WTC11 (cell line): Measurements from ENCODE around the gene H6PD. TPM values are rescaled to one million over a fixed set of nuclear protein-coding genes. Genes with fewer than 3 reads are reported as not detected.
A peak's percentile ranks its signal among the peaks of the same experiment; 100 is the strongest.

Experiments used
- ATAC-seq: fragments of 200-7000 bp; cut with Tn5 transposase; 2 replicates; pipeline ENCODE4 v1.10.0; 2021; ENCODE audit warnings: mild to moderate bottlenecking, moderate library complexity
- CTCF ChIA-PET: fragments of 300-600 bp; sonication (Branson Sonifier 250); formaldehyde crosslinking; loops from one replicate; lab custom pipeline; 2021; ENCODE audit warnings: antibody characterized with exemption; lab: Charles Lee
- POLR2A ChIA-PET: fragments of 350-600 bp; sonication (Branson Sonifier 250); formaldehyde crosslinking; loops from one replicate; lab custom pipeline; 2021; ENCODE audit warnings: antibody characterized with exemption; lab: Charles Lee
- DNase-seq: peaks from one replicate; pipeline ENCODE4 v3.0.0; 2021; ENCODE audit warnings: low spot score
- H3K27ac Mint-ChIP-seq: 2 replicates; pipeline ENCODE4 v1.8.0; 2021; ENCODE audit warnings: mixed read lengths
- H3K27me3 Mint-ChIP-seq: 2 replicates; pipeline ENCODE4 v1.8.0; 2021; ENCODE audit warnings: low read depth, mild to moderate bottlenecking, moderate library complexity, mixed read lengths
- H3K36me3 Mint-ChIP-seq: 2 replicates; pipeline ENCODE4 v1.8.0; 2021; ENCODE audit warnings: mixed read lengths
- H3K4me1 Mint-ChIP-seq: 2 replicates; pipeline ENCODE4 v1.8.0; 2022; ENCODE audit warnings: mixed read lengths
- H3K4me3 Mint-ChIP-seq: 2 replicates; pipeline ENCODE4 v1.8.0; 2021; ENCODE audit warnings: mild to moderate bottlenecking, moderate library complexity, mixed read lengths
- H3K9me3 Mint-ChIP-seq: 2 replicates; pipeline ENCODE4 v1.8.0; 2021; ENCODE audit warnings: mixed read lengths
- GTF2I ChIP-seq: fragments of 250-450 bp; sonication (Bioruptor Pico); conservative IDR thresholded peaks from 2 replicates; pipeline ENCODE4 v1.4.0; 2021; ENCODE audit warnings: mild to moderate bottlenecking
- KAT7 ChIP-seq: sonication (generic); formaldehyde crosslinking; IDR thresholded peaks from 2 replicates; pipeline ENCODE4 v1.8.1; 2023; ENCODE audit warnings: missing genetic modification reagents, mild to moderate bottlenecking, borderline replicate concordance
- ZNF423 ChIP-seq: fragments of 250-450 bp; sonication (Bioruptor Pico); IDR thresholded peaks from 2 replicates; pipeline ENCODE4 v2.1.2; 2022; ENCODE audit warnings: mild to moderate bottlenecking, moderate library complexity
- total RNA-seq: library from RNA; stranded (reverse); gene quantifications from 3 replicates; pipeline ENCODE4 v1.2.3, GENCODE V29; 2021
- TF ChIP-seq, protein P1 (sequence below): fragments of 250-450 bp; sonication (Bioruptor Pico); conservative IDR thresholded peaks from 2 replicates; pipeline ENCODE4 v1.9.0; 2021; ENCODE audit warnings: mild to moderate bottlenecking
- TF ChIP-seq, protein P2 (sequence below): sonication (generic); formaldehyde crosslinking; IDR thresholded peaks from 2 replicates; pipeline ENCODE4 v1.8.0; 2022; ENCODE audit warnings: mild to moderate bottlenecking, missing genetic modification reagents
- TF ChIP-seq, protein P3 (sequence below): sonication (generic); formaldehyde crosslinking; IDR thresholded peaks from 2 replicates; pipeline ENCODE4 v1.8.1; 2023; ENCODE audit warnings: mild to moderate bottlenecking, missing genetic modification reagents, moderate library complexity
- TF ChIP-seq, protein P4 (sequence below): sonication (generic); formaldehyde crosslinking; conservative IDR thresholded peaks from 2 replicates; pipeline ENCODE4 v1.8.1; 2022; ENCODE audit warnings: mild to moderate bottlenecking, missing genetic modification reagents

The H6PD gene
- total RNA-seq, 1 experiment from 2014 or later: 7.4 TPM

DNA sequence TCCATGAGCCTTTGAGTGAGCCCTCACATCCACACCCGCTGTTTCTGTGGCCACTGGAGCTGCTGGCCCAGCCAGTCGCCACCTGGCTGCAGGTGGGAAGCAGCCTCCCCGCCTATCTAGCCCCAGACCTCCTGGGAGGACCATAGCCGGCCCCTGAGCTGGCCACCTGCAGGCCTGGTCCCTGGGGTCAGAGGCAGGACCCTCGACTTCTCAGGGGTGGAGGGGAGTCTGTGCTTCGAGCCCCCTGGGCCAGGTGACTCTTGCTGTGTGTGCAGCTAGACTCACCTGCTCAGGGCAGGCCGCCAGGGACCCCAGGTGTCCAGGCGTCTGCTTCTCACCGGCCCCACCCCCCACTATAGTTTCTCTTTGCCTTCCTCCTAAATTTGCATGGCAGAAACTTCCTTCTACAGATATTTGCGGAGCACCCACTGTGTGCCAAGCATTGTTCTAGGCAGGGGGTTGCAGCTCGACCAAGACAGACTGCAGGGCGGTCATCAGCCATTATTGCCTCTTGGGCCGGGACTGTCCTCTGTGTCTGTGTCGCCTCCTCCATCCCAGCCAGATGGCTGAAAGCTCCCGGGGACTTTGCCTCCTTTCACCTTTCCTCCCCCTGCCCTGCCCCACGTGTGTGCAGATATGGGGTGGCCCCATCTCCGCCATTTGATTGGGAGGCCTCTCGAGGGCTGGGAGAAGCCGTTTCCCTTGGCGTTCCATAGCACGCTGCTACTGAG, 85.4 kb downstream of the H6PD start:
- no peaks in the 10 kb centered on the region for H3K27me3 Mint-ChIP-seq
- H3K36me3 Mint-ChIP-seq: no peaks in the 10 kb centered on the region
- H3K4me3 Mint-ChIP-seq: no peak overlapping the region; the same call in 1 of the 2 replicates
- peak; percentile 48; the same call in 1 of the 2 replicates for TF ChIP-seq ZNF423 (CRISPR knock-in tag)
- no peak for TF ChIP-seq GTF2I (CRISPR knock-in tag)
- TF ChIP-seq, protein P1, sequence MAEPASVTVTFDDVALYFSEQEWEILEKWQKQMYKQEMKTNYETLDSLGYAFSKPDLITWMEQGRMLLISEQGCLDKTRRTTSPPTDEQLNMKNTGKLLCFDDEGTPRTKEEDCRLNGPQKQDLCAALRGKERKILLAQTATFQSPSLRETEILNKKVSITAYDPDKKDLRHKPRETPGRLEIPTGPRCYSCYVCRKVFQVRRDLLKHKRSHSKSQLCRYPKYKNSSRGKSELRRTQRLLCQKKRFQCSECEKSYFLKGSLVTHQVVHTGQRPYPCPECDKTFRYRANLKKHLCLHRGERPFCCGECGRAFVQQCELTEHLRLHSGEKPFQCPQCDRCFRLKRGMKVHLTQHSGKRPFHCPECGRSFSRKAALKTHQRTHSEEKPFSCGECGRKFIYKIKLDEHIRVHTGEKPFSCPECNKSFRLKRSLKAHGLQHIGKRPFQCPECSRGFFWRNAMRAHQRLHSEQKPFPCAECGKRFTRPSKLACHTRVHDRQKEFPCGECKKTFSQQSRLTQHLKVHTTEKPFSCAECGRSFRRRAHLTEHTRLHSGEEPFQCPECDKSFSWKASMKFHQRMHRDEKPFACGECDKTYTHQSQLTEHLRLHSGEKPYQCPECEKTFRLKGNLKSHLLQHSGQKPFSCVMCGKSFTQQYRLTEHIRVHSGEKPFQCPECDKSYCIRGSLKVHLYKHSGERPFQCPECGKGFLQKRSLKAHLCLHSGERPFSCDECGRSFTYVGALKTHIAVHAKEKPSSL (CRISPR knock-in tag): no peak
- TF ChIP-seq, protein P2, sequence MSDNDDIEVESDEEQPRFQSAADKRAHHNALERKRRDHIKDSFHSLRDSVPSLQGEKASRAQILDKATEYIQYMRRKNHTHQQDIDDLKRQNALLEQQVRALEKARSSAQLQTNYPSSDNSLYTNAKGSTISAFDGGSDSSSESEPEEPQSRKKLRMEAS (CRISPR knock-in tag): peak; percentile 59; the same call in 1 of the 2 replicates
- no peak for TF ChIP-seq KAT7
- TF ChIP-seq, protein P3, sequence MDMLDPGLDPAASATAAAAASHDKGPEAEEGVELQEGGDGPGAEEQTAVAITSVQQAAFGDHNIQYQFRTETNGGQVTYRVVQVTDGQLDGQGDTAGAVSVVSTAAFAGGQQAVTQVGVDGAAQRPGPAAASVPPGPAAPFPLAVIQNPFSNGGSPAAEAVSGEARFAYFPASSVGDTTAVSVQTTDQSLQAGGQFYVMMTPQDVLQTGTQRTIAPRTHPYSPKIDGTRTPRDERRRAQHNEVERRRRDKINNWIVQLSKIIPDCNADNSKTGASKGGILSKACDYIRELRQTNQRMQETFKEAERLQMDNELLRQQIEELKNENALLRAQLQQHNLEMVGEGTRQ (CRISPR knock-in tag): 0 out of 2 replicates have a peak, but pooled peaks have one; percentile 1
- TF ChIP-seq, protein P4, sequence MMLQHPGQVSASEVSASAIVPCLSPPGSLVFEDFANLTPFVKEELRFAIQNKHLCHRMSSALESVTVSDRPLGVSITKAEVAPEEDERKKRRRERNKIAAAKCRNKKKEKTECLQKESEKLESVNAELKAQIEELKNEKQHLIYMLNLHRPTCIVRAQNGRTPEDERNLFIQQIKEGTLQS (CRISPR knock-in tag): no peak
- TF ChIP-seq, all 79 proteins: peak for 3
- DNase-seq (peak; percentile 31), ATAC-seq (peak; percentile 42)
- ChIA-PET CTCF (interaction anchor here (1.2 to 2.9 kb wide), 3 partner anchors 43 to 136 kb away, joined by 3 to 27 read pairs (median 4); no protein-coding TSS in a partner anchor), POLR2A (no interaction called here)
- Mint-ChIP-seq H3K4me1 (peaks cover 30% of the 10 kb centered on the region), H3K27ac (peak overlapping the region; percentile 94), H3K9me3 (no peaks in the 10 kb centered on the region)

Other genes starting within 250 kb of the H6PD start
- gene SLC2A7, start 208.4 kb upstream of the H6PD start, total RNA-seq: not detected in 3 replicates
- 0.04 to 0.18 TPM (median 0.07 TPM) in 3 replicates for gene SLC2A5, start 165.1 kb upstream of the H6PD start, total RNA-seq
- gene GPR157, start 105.7 kb upstream of the H6PD start, total RNA-seq: 3.4 to 9.6 TPM (median 6.0 TPM) in 3 replicates
- gene SPSB1, start 58.1 kb downstream of the H6PD start, total RNA-seq: 4.3 to 5.5 TPM (median 4.6 TPM) in 3 replicates